HUES6 (cell line): Measurements from ENCODE around the gene GSG1.
"Not testable (repeated sequence)": the region's sequence is repeated elsewhere in the genome, so short reads cannot be mapped to it uniquely, and the experiment has no call there.

ENCODE experiments used
- H3K27ac ChIP-seq: 2 replicates; pipeline ENCODE4 v1.7.0; 2013; ENCODE audit warnings: low read depth, mild to moderate bottlenecking, low read length, inconsistent platforms
- H3K27me3 ChIP-seq: 2 replicates; pipeline ENCODE4 v1.6.1; 2013; ENCODE audit warnings: low read length; ENCODE audit not compliant: control insufficient read depth, insufficient read depth
- H3K36me3 ChIP-seq: 2 replicates; pipeline ENCODE4 v1.6.1; 2013; ENCODE audit warnings: low read length; ENCODE audit not compliant: control insufficient read depth, insufficient read depth
- H3K4me1 ChIP-seq: 2 replicates; pipeline ENCODE4 v1.6.1; 2013; ENCODE audit warnings: low read length; ENCODE audit not compliant: control insufficient read depth, insufficient read depth
- H3K4me3 ChIP-seq: 2 replicates; pipeline ENCODE4 v1.5.1; 2013; ENCODE audit warnings: low read depth, low read length
- H3K9ac ChIP-seq: one replicate; pipeline ENCODE4 v1.6.1; 2013; ENCODE audit warnings: mild to moderate bottlenecking, low read length
- H3K9me3 ChIP-seq: 2 replicates; pipeline ENCODE4 v1.6.1; 2013; ENCODE audit warnings: low read depth, low read length; ENCODE audit not compliant: control insufficient read depth, insufficient read depth

The GSG1 gene

GRCh38 chr12:13036881-13037280, 66.6 kb downstream of the GSG1 start:
- Histone ChIP-seq H3K9me3 (no peaks in the 10 kb centered on the region), H3K4me1 (no peaks in the 10 kb centered on the region), H3K27me3 (no peaks in the 10 kb centered on the region), H3K36me3 (no peaks in the 10 kb centered on the region), H3K27ac (no peak overlapping the region), H3K4me3 (no peak overlapping the region), H3K9ac (no peak overlapping the region)

- not testable (repeated sequence) for H3K36me3 ChIP-seq, H3K9me3 ChIP-seq, H3K9ac ChIP-seq, H3K27me3 ChIP-seq, H3K4me1 ChIP-seq, H3K4me3 ChIP-seq, H3K27ac ChIP-seq
Measured at GRCh38 chr12:13035335-13035734, 68.1 kb downstream of the GSG1 start.
